NCI-H510A treated with DMSO at 0.1 percent for 48 hours (cell line): Measurements from ENCODE around the gene R3HDM4.

ENCODE experiments used
- DNase-seq: peaks from one replicate; lab custom pipeline; 2025; lab: John Stamatoyannopoulos, UW

The R3HDM4 gene

DNA sequence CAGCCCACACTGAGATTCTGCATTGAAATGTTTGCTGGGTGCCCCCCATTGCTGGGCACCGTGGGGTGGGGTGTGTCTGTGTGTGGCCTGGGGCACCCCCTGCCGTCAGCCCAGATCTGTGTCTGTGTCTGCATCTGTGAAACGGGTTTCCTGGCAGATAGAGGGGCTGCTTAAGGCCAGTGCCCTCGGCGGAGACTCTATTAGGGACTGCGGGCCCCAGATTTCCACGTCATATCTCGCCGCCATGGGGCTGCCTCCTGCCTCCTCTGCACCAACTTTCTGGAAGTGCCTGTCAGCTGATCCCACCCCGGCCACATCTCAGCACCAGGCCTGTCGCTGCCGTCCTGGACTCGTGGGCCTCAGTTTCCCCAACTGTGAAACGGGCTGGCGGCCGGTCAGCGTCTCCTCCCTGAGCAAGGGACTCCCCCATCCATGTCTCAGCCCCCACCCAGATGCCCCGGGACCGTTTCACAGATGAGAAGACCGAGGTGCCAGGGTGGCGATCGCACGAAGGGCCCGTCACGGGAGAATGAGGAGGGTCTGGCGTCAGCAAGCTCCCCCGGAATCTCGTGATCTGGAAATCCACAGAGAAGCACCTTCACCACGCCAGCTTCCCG lies 34.2 kb upstream of the R3HDM4 start:
- no peak for DNase-seq

DNA sequence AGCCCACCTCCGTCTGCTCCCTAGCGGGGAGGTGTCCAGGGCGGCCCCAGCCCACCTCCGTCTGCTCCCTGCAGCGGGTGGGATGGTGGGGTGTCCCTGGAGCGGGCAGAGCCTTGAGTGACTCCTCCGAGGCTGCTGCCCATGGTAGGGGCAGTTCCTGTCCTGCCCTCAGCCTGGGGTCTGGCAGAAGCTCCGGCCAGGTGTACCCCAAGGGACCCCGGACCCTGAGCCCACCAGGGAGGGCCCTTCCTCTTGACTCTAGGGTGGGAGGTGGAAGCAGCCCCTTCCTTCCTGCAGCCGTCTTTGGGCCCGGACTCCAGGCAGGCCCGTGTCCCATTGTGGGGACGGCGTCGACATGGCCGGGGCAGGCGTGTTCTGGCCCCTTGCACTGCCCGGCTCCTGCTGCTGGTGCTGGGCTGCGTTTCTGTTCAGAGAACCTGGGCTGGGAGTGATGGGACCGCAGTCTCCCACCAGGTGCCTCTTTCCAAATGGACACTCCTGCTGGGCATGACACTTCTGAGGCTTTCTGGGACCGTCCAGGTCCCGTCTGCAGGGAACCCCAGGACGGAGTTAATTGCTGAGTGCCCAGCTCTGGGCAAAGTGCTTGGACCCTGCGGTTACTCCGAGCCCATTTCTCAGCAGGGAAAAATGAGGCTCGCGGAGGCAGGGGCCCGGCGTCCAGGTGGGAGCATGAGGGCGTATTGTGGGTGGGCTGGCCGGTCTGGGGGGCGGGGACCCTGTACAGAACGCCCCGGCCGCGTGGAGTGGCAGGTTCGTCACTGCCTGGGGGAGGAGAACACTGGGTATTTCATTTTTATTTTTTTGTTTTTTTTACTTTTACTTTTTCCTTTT lies 32.6 kb upstream of the R3HDM4 start:
- DNase-seq, result no peak

DNA sequence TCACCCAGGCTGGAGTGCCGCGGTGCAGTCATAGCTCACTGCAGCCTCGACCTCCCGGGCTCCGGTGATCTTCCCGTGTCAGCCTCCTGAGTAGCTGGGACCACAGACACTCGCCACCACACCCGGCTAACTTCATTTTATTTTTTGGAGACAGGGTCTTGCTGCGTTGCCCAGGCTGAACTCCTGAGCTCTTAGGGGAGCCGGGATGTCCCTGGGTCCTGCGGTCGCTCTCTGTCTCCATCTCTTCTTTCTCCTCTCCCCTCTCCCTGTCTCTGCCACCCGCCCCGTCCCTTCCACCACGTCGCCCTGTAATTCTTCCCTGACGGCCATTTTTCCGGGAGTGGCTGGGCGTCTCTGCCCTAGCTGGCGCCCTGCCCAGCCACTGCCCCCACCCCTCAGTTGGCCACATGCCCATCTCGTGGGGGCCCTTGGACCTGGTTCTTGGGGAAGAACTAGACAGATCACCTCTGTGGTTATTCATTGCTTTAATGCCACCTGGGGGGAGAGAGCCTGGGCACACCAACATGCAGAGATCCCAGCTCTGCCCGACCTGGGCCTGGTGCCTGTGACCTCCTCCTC lies 31.7 kb upstream of the R3HDM4 start:
- no peak for DNase-seq

- no peak for DNase-seq
These were observed 31.1 kb upstream of the R3HDM4 start for GRCh38 chr19:944171-944567.

DNA sequence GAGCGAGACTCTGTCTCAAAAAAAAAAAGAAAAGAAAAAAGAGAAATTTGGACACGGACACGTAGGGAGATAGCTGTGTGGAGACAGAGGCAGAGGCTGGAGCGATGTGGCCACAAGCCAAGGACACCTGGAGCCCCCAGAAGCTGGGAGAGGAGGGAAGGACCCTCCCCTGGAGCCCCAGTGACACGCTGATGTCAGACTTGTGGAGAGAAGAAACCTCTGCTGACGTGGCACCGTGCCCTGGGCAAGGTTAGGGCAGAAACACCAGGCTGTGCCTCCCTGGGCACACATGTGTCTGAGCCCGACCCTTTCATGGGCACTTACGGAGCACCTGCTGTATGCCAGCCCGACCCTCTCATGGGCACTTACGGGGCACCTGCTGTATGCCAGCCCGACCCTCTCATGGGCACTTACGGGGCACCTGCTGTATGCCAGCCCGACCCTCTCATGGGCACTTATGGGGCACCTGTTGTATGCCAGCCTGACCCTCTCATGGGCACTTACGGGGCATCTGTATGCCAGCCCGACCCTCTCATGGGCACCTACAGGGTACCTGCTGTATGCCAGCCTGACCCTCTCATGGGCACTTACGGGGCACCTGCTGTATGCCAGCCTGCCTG lies 30.6 kb upstream of the R3HDM4 start:
- DNase-seq, result no peak

DNA sequence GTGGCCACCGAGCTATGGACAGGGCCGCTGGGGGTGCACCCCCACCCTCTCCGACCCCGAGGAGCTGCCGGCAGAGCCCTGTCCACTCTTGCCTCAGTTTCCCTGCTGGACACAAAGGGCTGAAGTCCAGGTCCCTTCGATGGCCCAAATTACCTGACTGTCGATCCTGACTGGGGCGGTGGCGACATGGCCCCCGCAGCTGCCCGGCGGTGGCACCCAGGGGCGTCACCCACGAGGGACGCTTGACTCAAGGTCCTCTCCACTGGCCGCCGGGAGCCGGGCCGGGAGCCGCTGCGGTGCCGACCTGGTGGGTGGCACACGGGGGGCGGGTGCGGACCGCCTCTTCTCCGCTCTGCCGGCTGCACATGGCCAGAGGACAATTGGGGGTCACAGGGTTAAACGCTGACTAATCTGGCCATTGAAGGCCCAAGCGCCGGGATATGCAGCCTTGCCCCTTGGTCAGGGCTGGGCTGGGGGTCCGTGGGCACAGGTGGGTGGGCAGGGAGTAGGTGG lies 29.2 kb upstream of the R3HDM4 start:
- no peak for DNase-seq

GRCh38 chr19:941292-942132 lies 28.5 kb upstream of the R3HDM4 start:
- no peak for DNase-seq

- DNase-seq, result peak; percentile 26
These were observed 27.7 kb upstream of the R3HDM4 start for GRCh38 chr19:940591-941291.

GRCh38 chr19:939922-940321 lies 26.9 kb upstream of the R3HDM4 start:
- DNase-seq, result no peak

DNA sequence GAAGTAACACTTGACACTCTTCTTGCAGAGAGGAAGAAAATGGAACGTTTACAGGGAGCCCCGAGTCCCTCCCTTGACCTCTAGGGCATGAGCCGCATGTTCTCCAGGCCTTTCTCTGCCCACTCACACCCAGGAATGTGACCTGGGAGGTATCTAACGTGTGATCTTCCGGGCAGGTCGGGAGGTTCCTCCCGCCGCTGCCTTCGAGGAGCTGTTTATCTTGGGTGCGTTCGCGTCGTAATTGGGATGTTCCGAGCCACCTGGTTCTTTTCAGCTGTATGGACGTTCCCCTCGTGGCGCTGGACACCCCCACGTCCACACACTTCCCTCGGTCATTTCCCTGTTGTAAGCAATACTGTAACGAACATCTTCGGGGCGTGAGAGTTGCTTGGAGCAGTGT lies 26.4 kb upstream of the R3HDM4 start:
- no peak for DNase-seq

DNA sequence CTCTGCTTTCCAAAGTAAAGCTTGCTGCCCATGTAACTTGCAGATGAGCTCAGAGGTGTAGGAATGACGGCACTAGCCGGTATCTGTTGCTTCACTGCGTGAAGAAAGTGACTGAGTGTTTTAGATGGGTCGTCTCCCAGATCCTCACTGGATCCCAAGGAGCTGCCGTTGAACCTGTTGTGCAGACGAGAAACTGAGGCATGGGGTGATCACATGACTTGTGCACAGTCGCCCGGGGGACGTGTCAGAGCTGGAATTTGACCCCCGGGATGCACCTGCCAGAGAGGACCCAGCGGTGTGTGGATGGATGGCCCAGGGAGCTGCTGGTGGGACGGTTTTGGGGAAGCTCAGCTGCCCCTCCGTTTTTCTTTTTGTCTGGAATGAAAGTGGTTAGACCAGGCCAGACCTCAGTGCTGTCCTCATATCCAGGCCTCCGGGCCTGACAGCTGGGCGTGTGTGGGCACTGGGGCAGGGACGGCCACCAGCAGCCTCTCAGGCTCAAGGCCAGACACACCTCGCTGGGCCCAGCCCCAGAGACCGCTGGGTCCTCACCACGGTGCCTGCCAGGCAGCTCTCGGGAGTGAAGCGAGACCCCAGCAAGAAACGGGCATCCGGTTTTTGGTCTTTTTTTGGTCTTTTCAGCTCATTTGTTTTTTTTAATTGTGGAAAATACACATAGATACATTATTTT lies 25.4 kb upstream of the R3HDM4 start:
- no peak for DNase-seq

- DNase-seq, result no peak
These were observed 24.3 kb upstream of the R3HDM4 start for GRCh38 chr19:937259-937694.

- no peak for DNase-seq
These were observed 23.1 kb upstream of the R3HDM4 start for GRCh38 chr19:936175-936546.

GRCh38 chr19:934865-935479 lies 22.0 kb upstream of the R3HDM4 start:
- DNase-seq, result no peak

DNA sequence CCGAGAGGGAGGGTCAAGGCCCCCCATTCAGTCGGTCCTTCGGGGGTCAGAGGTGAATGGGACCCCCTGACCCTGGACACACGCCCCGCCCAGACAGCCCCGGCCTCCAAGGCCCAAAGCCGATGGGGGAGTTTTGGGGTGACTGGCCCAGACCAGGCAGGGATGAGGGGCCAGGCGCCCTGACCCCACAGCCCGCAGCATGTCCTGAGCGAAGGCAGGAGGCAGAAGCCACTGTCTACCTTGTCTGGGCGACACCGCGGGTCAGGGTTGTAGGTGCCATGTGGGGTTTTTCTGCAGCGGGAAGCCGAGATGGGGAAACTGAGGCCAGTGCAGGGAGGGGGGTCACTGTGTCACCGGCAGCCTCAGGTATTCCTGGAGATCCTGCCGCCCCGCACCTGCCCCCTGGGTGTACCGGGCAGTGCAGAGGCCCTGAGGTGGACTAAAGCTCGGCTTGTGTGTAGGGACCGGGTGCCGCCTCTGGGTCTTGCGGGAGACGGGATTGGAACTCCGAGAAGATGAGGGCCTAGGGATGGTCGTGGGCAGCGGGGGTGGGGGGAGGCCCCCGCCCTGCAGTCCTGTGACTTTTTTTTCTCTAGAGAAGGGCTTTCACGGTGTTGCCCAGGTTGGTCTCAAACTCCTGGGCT lies 21.3 kb upstream of the R3HDM4 start:
- DNase-seq, result no peak

DNA sequence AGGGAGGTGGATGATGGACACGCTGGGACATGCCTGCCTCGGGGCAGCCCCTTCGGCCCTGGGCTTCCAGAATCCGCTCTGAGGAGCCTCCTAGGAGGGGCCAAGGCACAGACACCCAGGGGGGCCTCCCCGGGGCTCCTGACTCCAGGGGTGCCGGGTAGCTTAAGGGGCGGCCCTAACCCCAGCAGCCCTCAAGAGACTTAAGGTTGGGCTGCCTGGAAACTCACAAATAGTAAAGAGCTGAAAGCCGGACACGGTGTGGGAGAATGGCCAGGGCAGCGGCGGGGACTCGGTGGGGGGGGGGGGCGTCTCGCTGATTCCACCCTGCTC lies 20.5 kb upstream of the R3HDM4 start:
- no peak for DNase-seq

DNA sequence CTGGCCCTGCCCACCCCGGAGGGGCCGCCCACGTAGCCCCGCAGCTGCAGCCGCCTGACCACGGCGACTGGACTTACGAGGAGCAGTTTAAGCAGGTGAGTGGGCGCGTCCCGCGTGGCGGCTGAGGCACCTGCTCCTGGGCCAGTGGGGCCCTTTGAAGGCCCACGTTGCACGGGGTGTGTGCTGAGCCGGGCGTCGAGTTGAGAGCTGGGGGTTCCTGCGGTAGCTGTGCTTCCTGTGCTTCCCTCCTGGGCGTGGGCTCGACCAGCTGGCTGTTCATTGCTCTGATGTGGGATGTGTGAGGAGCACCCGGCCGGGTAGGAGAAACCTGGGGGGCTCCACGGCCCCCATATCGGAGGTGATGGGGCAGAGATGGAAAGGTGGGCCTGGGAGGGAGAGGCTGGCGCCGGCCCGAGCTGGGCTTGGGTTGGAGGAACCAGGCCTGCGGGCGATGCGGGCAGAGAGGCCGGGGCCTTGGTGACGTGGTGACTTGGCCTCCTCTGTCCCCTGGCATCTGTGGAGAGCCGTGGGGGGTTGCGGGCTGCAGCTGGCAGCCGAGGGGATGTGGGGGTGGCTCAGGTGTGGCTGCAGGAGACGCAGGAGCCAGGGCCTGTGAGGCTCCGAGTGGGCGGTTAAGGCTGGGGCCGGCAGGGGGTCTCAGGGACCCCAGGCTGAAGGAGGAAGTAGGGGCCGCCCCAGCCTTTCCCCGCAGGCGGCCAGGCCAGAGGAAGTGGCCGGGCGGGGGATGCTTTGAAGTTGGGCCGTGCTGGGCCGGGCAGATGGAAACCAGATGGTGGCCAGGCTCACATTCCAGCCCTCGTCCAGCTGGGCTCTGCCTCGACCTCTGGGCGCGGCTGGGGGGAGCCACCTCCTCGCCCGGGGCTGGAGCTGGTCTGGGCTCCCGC lies 19.9 kb upstream of the R3HDM4 start:
- DNase-seq, result no peak

- no peak for DNase-seq
These were observed 19.0 kb upstream of the R3HDM4 start for GRCh38 chr19:931860-932647.
